ENCODE results near the gene ZNF488. TPM values are rescaled to one million over a fixed set of nuclear protein-coding genes. Genes with fewer than 3 reads are reported as not detected.

ZNF488 gene
- total and polyA plus RNA-seq, 2 donors (not counting 1 experiment from before 2014, with no cell fraction given), result 0.07 TPM; not detected in 1

GRCh38 chr10:47415520-47416304 lies 31.6 kb upstream of the ZNF488 start:
- TF ChIP-seq CTCF (conservative IDR thresholded peaks at IDR 0.05 in 1 of 2, IDR thresholded peaks at IDR 0.05 in 1 of 2; ENCODE audit: low read depth in 1 of 2, low read length in 2 of 2) (no peak), EZH2 (IDR thresholded peaks at IDR 0.05; ENCODE audit: low read length, missing control alignments) (no peak)
- no peaks in the 10 kb centered on the region for H3K4me1 ChIP-seq (ENCODE audit: control insufficient read depth, extremely low read depth, insufficient read depth, low read length)
- H3K4me2 ChIP-seq (ENCODE audit: extremely low read depth, insufficient read depth, low read length), result no peak overlapping the region
- no peak overlapping the region for H3K4me3 ChIP-seq (replicated peaks in 1 of 4; ENCODE audit: control extremely low read depth in 1 of 4, insufficient read depth in 1 of 4, low read depth in 3 of 4, low read length in 4 of 4)
- H3K9me3 ChIP-seq (ENCODE audit: control insufficient read depth, insufficient read depth, low read depth, low read length), result no peaks in the 10 kb centered on the region
- H3K27me3 ChIP-seq (ENCODE audit: control insufficient read depth, insufficient read depth, low read length), result peaks cover 5% of the 10 kb centered on the region
- peak in 1 of 2 donors; percentile 30 for DNase-seq (ENCODE audit: low read depth in 2 of 2)
- H3K36me3 ChIP-seq (ENCODE audit: control insufficient read depth, insufficient read depth, low read length), result no peaks in the 10 kb centered on the region
- H3K27ac ChIP-seq (ENCODE audit: insufficient read depth, low read length), result no peak overlapping the region
- H4K20me1 ChIP-seq (ENCODE audit: control insufficient read depth, extremely low read depth, insufficient read depth, low read length), result no peaks in the 10 kb centered on the region
- H3K79me2 ChIP-seq (ENCODE audit: control insufficient read depth, insufficient read depth, low read length), result no peaks in the 10 kb centered on the region
- H3K9ac ChIP-seq (ENCODE audit: insufficient read depth, low read length), result no peak overlapping the region
- no peak overlapping the region for H2AFZ ChIP-seq (ENCODE audit: low read length)

- Histone ChIP-seq H3K36me3 (ENCODE audit: control insufficient read depth, insufficient read depth, low read length) (no peaks in the 10 kb centered on the region), H4K20me1 (ENCODE audit: control insufficient read depth, extremely low read depth, insufficient read depth, low read length) (no peaks in the 10 kb centered on the region), H3K4me2 (ENCODE audit: extremely low read depth, insufficient read depth, low read length) (no peak overlapping the region), H3K9me3 (ENCODE audit: control insufficient read depth, insufficient read depth, low read depth, low read length) (no peaks in the 10 kb centered on the region), H3K27ac (ENCODE audit: insufficient read depth, low read length) (no peak overlapping the region), H3K27me3 (ENCODE audit: control insufficient read depth, insufficient read depth, low read length) (peaks cover 5% of the 10 kb centered on the region), H2AFZ (ENCODE audit: low read length) (no peak overlapping the region), H3K79me2 (ENCODE audit: control insufficient read depth, insufficient read depth, low read length) (no peaks in the 10 kb centered on the region), H3K4me1 (ENCODE audit: control insufficient read depth, extremely low read depth, insufficient read depth, low read length) (no peaks in the 10 kb centered on the region), H3K4me3 (replicated peaks in 1 of 4; ENCODE audit: control extremely low read depth in 1 of 4, insufficient read depth in 1 of 4, low read depth in 3 of 4, low read length in 4 of 4) (no peak overlapping the region), H3K9ac (ENCODE audit: insufficient read depth, low read length) (no peak overlapping the region)
- no peak for DNase-seq (ENCODE audit: low read depth in 2 of 2)
- TF ChIP-seq CTCF (conservative IDR thresholded peaks at IDR 0.05 in 1 of 2, IDR thresholded peaks at IDR 0.05 in 1 of 2; ENCODE audit: low read depth in 1 of 2, low read length in 2 of 2) (no peak), EZH2 (IDR thresholded peaks at IDR 0.05; ENCODE audit: low read length, missing control alignments) (no peak)
These were observed 30.8 kb upstream of the ZNF488 start for GRCh38 chr10:47414752-47415519.

GRCh38 chr10:47414227-47414592 lies 30.1 kb upstream of the ZNF488 start:
- peaks cover 5% of the 10 kb centered on the region for H3K27me3 ChIP-seq (ENCODE audit: control insufficient read depth, insufficient read depth, low read length)
- no peak for DNase-seq (ENCODE audit: low read depth in 2 of 2)
- H3K79me2 ChIP-seq (ENCODE audit: control insufficient read depth, insufficient read depth, low read length), result no peaks in the 10 kb centered on the region
- no peak overlapping the region for H3K27ac ChIP-seq (ENCODE audit: insufficient read depth, low read length)
- H2AFZ ChIP-seq (ENCODE audit: low read length), result no peak overlapping the region
- H4K20me1 ChIP-seq (ENCODE audit: control insufficient read depth, extremely low read depth, insufficient read depth, low read length), result no peaks in the 10 kb centered on the region
- H3K9ac ChIP-seq (ENCODE audit: insufficient read depth, low read length), result no peak overlapping the region
- H3K4me3 ChIP-seq (replicated peaks in 1 of 4; ENCODE audit: control extremely low read depth in 1 of 4, insufficient read depth in 1 of 4, low read depth in 3 of 4, low read length in 4 of 4), result no peak overlapping the region
- no peak overlapping the region for H3K4me2 ChIP-seq (ENCODE audit: extremely low read depth, insufficient read depth, low read length)
- H3K36me3 ChIP-seq (ENCODE audit: control insufficient read depth, insufficient read depth, low read length), result no peaks in the 10 kb centered on the region
- no peaks in the 10 kb centered on the region for H3K4me1 ChIP-seq (ENCODE audit: control insufficient read depth, extremely low read depth, insufficient read depth, low read length)
- H3K9me3 ChIP-seq (ENCODE audit: control insufficient read depth, insufficient read depth, low read depth, low read length), result no peaks in the 10 kb centered on the region
- TF ChIP-seq EZH2 (IDR thresholded peaks at IDR 0.05; ENCODE audit: low read length, missing control alignments), result no peak
- TF ChIP-seq CTCF (conservative IDR thresholded peaks at IDR 0.05 in 1 of 2, IDR thresholded peaks at IDR 0.05 in 1 of 2; ENCODE audit: low read depth in 1 of 2, low read length in 2 of 2), result no peak
